Measurements from ENCODE around the gene CCDC57.
A peak's percentile ranks its signal among the peaks of the same experiment; 100 is the strongest.
"Not testable (repeated sequence)": the region's sequence is repeated elsewhere in the genome, so short reads cannot be mapped to it uniquely, and the experiment has no call there.

CCDC57 gene

DNA sequence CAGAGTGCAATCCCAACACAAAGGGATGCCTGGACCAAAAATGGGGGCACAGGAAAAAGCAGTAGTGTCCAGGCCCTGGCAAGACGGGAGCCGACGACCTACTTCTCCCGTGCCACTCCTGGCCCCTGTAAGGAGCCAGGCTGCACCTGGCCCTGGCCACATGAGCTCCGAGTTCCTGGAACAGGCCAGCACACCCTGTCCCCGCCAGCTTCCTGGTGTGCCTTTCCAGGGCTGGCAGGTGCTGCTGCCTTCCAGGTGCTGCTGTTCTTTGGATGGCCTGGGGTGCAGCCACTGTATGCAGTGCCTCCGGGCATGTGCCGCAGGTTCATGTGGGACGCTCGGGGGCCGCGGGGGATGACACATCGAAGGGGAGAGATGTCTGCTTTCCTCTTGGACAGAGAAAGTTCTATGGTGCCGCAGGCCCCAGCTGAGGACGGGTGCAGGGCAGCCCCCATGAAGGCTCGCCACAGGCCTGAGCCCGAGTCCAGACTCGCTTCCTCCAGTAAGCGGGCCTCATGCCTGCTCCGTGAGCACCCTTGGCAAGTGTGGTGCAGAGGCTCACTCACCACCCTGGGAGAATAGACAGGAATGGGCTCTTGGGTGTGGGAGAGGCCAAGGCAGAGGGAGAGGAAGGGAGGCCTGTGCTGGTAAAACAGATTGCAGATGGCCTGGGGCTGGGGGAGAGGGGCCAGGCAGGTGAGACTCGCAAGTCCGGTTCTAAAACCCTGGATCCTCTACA is 59.9 kb downstream of the CCDC57 start:
- peak; percentile 81 for DNase-seq (ENCODE audit: low spot score)

DNA sequence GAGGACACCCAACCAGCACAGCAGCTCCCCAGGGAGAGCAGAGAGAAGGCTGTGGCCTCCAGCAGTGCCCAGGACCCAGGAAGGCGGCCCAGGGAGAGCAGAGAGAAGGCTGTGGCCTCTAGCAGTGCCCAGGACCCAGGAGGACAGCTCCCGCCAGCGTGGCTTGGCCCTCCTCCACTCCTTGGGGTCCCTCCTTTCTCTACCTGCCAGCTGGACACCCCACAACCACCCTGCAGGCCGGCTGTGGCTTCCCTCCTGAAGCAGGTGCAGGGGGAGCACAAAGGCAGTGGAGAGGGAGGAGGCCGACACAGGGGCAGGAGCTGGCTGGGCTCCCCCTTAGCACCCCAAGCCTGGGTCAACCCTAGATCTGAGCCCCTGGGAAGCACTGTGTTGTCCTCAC is 60.5 kb downstream of the CCDC57 start:
- DNase-seq (ENCODE audit: low spot score) = no peak

DNA sequence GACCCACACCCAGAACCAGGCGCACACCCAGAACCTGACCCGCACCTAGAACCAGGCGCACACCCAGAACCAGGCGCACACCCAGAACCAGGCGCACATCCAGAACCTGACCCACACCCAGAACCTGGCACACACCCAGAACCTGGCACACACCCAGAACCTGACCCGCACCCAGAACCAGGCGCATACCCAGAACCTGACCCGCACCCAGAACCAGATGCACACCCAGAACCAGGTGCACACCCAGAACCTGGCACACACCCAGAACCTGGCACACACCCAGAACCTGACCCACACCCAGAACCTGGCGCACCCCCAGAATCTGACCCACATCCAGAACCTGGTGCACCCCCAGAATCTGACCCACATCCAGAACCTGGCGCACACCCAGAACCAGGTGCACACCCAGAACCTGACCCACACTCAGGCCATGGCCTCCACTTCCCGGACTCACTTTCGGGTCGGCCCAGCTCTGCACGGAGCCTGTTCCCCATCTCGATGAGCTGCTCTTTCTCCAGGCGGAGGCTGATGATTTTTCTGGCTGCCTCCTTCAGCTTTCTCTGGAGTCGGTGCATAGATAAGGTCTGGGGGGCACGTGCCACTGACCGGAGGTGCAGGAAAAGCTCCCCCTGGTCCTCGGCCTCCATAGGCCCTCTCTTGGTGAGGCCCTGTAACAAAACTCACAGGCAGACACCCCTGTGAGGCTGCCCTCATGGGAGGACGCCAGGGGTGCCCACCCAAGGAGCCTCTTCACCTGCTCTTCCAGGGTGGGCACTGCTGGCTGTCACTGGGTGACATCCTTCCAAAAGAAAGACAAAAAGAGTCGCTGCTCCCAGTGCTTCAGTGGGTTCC is 61.3 kb downstream of the CCDC57 start:
- DNase-seq (ENCODE audit: low spot score) = no peak

DNA sequence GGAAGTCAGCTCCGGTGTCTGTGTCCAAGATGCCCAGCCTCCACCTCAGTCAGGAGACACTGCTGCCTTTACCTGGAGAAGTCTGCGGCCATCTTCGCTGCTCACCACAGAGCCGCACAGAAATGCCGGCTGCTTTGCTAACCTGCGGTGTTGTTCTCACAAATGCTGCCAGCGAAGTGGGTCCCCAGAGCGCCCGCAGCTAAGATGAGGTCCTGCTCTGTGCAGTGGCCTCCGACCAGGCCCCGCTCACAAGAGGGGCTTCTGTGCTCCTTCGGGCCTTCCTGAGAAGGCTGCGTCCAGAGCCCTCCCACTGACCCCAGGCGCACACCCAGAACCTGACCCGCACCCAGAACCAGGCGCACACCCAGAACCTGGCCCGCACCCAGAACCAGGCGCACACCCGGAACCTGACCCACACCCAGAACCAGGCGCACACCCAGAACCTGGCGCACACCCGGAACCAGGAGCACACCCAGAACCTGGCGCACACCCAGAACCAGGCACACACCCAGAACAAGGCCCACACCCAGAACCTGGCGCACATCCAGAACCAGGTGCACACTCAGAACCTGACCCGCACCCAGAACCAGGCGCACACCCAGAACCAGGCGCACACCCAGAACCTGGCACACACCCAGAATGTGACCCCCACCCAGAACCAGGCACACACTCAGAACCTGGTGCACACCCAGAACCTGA is 63.1 kb downstream of the CCDC57 start:
- no peak for DNase-seq (ENCODE audit: low spot score)

DNA sequence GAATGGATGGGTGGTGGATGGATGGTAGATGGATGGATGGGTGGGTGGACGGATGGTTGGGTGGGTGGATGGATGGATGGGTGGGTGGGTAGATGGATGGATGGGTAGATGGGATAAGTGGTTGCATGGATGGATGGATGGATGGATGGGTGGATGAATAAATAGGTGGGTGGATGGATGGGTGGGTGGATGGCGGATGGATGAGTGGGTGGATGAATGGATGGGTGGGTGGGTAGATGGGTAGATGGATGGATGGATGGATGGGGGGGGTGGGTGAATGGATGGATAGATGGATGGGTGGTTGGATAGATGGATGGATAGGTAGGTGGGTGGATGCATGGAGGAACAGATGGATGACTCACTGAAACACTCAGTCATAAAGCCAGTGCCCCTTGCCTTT is 63.6 kb downstream of the CCDC57 start:
- DNase-seq (ENCODE audit: low spot score) = no peak

DNA sequence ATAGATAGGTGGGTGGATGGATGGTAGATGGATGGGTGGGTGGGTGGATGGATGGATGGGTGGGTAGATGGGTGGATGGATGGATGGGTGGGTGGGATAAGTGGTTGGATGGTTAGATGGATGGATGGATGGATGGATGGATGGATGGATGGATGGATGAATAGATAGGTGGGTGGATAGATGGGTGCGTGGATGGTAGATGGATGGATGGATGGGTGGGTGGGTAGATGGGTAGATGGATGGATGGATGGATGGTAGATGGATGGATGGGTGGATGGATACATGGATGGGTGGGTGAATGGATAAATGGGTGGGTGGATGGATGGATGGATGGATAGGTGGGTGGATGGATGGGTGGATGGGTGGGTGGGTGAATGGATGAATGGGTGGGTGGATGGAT is 64.6 kb downstream of the CCDC57 start:
- DNase-seq (ENCODE audit: low spot score) = no peak

DNA sequence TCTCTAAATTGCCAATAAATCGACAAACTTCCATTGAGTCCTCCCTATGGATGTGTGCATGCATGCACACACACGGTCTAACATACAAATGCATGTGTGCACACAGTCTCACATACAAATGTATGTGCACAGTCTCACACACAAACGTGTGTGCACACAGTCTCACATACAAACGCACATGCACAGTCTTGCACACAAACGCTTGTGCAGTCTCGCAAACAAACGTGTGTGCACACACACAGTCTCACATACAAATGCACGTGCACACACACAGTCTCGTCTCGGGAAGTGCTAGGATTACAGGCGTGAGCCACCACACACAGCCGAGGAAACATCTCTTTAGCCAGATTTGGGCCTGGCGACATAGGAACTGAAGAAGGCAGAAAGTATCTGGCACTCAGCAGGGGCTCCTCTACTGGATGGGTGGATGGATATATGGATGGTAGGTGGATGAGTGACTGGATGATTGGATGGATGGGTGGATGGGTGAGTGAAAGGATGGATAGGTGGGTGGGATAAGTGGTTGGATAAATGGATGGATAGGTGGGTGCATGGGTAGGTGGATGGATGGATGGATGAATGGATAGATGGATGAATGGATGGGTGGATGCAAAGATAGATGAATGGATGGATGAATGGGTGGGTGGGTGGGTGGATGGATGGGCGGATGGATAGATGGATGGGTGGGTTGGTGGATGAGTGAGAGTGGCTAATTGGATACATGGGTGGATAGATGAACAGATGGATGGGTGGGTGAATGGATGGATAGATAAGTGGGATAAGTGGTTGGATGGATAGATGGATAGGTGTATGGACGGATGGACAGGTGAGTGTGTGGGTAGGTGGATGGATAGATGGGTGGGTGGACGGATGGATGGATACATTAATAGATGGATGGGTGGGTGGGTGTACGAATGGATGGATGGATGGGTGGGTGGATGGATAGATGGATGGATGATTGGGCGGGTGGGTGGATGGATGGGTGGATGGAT is 65.7 kb downstream of the CCDC57 start:
- no peak for DNase-seq (ENCODE audit: low spot score)

DNA sequence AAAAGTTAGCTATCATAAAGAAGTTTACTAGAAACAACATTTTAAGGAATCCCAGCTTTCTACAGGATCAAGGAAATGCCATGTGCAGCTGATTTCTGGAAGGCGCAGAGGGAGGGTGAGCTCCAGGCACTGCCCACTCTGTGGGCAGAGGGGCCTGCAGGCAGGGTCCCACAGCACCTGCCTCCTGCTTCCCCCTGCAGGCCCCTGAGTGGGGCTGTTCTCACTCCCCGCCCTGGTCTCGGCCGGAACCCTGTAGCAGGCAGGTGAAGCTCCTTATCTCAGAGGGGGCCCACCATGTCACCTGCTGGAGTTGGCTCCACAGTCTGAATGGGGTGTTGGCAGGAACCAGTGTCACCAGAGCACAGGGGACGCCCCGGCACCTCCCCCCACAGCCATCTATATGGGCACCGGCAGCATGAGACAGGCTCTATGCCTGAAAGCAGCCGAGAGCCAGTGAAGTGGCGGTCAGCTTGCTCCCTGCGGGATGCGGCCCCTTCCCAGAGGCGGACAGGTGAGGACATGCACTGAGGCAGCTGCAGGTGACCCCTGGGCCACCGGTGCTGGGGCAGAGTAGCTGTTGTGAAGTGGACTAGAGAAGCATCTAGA is 67.0 kb downstream of the CCDC57 start:
- no peak for DNase-seq (ENCODE audit: low spot score)

DNA sequence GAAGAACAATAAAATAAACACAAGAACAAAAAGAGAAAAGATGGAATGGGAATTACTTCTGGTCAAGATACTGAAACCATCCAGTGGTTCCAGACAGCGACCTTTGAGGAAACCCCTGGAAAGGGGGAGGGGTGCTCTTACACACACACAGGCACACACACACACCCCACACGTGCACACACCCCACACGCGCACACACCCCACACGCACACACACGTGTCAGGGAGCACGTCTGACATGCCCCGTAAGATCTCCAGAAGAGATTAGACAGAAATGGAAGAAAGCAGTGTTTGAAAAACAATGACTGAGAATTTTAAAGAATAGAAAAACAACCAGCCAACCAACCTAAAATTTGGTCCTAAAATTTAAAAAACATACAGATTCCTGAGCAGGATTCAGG is 69.3 kb downstream of the CCDC57 start:
- DNase-seq (ENCODE audit: low spot score) = no peak

DNA sequence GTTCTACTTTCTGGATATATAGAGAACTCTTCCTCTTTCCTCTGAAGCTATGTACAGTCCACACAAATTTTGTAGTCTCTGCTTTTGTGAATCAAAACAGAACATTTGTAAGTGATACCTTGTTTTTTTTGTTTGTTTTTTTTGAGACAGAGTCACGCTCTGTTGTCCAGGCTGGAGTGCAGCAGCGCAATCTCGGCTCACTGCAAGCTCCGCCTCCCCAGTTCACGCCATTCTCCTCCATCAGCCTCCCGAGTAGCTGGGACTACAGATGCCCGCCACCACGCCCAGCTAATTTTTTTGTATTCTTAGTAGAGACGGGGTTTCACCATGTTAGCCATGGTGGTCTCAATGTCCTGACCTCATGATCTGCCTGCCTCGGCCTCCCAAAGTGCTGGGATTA is 72.7 kb downstream of the CCDC57 start:
- DNase-seq (ENCODE audit: low spot score) = not testable (repeated sequence)

DNA sequence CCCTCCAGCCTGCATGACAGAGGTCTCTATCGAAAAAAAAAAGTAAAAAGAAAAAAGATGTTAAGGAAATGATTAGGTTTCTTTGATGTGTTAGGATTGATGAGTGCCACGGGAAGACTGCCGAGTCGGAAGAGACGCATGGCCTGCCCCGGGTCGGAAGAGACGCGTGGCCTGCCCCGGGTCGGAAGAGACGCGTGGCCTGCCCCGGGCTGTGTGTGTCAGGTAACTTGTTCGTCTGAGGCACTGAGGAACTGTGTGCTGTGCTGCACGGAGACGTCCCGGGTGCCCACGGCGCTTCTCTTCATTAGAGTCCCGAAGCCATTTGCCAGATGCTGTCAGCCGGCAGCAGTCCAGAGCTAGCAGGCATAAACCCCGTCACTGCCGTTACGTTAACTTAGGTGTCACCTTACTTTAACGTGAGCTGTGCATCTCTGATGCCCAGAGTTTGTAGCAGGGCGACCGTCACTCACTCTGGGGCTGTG is 74.1 kb downstream of the CCDC57 start:
- DNase-seq (ENCODE audit: low spot score) = no peak

DNA sequence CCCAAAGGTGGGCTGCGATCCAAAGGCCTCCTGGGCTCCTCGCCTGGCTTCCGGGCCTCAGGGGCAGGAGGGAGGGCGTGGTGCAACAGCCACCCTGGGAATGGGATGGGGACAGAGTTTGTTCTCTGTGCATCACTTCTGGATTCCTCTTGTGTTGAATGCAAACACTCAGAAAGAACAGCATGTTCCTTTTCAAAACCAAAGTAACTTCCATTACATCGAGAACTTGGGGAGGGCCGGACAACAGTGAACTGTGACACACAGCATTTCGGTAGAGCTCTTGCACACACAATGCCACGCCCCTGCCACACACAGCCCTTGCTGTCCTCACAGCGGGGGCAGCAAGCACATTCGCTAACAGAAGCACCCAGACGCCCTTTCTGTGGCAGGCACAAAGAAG is 78.5 kb downstream of the CCDC57 start:
- no peak for DNase-seq (ENCODE audit: low spot score)

DNA sequence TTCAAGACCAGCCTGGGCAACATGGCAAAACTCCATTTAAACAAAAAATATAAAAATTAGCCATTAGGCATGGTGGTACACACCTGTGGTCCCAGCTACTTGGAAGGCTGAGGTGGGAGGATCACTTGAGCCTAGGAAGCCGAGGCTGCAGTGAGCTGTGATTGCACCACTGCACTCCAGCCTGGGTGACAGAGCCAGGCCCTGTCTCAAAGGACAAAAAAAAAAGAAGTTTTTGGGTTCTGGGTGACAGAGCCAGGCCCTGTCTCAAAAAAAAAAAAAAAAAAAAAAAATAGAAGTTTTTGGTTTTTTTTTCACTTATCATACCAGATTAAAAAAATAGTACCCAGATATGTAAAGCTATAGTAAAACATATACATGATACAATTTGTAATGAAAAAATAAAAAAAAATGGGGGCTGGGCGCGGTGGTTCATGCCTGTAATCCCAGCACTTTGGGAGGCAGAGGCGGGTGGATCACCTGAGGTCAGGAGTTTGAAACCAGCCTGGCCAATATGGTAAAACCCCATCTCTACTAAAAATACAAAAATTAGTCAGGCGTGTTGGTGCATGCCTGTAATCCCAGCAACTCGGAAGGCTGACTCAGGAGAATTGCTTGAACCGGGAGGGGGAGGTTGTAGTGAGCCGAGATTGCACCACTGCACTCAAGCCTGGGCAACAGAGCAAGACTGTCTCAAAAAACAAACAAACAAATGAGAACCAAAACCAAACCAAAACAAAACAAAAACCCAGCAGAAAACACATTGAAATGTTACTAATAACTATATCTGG is 79.3 kb downstream of the CCDC57 start:
- not testable (repeated sequence) for DNase-seq (ENCODE audit: low spot score)

DNA sequence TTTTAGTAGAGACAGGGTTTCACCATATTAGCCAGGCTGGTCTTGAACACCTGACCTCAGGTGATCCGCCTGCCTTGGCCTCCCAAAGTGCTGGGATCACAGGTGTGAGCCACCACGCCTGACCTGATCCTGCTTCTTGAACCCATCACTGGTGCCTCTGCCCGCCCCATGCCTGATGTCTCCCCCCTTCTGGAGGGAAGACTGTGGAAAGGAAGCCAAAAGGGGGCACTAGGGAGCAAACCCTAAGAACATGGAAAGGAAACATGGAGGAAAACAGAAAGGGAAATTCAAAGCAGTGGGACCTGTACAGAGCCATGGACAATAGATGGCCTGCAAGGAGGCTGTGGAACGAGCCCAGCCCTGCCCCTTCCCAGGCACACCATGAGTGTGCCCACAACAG is 83.5 kb downstream of the CCDC57 start:
- no peak for DNase-seq (ENCODE audit: low spot score)

DNA sequence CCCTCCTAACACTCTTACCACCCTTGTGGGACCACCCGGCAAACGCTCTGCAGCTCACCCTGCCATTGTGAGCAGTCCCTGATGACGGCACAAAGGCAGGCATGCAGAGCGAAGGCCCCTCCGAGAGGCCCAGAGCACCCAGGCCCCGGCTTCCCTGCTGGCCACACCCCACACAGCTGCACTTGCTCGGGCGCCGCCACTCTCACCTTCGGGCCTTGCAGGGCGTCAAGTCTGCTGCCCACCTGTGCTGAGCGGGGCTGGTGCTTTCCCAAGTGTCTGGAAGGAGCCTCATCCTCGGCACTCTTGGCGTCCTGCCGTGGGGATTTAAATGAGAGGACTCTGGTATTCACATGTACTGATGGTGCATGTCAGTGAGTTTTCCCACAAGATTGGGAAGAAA is 84.4 kb downstream of the CCDC57 start:
- DNase-seq (ENCODE audit: low spot score) = no peak

DNA sequence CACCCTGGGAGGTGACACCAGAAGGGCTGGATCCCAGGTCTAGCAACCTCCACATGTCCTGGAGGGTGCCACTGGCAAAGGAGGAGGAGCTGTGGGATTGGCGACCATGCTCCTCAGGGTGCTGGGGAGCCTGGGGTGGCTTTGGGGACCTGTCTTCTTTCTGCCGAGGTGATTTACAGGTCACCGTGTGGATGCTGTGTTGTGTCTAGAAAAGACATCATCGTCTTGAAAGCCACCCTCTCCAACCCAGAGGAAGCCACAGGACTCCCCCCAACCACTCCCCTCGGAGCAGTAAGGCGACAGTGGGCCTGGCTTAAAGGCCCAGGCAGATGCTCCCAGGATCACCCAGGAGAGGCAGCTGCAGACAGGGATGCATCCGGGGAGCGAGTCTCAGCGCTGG is 84.9 kb downstream of the CCDC57 start:
- DNase-seq (ENCODE audit: low spot score) = no peak

DNA sequence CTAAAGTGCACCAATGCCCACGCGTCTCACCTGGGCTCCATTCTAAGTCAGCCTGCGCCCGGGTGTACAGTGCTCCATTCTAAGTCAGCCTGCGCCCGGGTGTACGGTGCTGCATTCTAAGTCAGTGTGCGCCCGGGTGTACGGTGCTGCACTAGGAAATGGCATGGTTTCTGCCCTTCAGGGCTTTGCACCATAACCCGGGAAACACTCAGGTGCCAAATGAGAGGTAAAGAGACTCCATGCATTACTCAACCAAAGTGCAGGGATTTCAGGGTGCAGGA is 85.4 kb downstream of the CCDC57 start:
- no peak for DNase-seq (ENCODE audit: low spot score)

DNA sequence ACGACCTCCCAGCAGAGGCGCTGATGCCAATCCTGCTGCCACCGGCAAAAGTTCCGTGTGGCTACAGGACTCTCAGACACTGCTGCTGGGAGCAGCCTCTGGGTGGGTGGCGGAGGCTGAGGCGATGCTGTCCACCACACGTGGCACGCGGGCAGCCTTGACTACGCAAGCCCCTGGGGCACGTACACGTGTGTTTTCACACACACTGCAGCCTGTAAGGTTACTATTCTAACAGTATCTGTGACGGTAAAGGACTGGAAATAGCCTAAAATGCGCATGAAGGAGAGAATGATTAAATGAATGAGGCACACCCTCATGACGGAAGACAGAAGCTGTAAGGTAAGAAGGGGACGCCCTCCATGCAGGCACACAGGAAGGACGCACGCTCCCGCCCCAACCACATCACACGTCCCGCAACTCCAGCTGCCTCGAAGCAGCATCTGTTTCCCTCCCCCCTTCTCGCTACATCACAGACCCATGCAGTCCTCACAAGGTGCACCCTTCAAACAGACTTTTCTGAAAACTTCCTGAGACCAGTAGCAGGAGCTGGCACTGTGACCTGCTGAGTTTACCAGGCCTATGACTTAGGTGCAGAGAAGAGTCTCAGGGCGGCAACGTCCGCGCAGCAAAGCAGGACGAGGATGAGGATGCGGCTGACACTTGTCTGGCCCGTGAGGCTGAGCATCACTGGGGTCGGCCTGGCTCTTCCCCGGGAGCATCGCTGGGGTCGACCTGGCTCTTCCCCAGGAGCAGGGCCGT is 85.9 kb downstream of the CCDC57 start:
- no peak for DNase-seq (ENCODE audit: low spot score)

DNA sequence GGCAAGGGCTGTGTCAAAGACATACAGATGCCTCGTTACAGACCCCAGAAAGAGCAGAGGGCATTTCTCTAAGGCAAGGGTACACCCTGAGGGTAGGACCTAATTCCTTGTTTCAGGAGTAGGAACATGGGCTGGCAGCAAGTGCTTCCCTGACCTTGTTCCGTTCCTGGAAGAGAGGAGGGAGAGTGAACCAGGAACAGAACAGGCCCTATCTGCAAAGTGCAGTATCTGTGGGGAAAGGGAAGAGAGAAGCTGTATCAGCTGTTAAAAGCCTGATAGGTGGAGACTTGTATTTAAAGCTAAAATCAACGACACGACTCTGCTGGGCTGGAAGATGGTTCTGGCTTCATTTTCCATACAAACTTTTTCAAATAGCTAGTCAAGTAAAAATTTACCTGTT is 88.5 kb downstream of the CCDC57 start:
- DNase-seq (ENCODE audit: low spot score) = no peak
